ENCODE measurements around the gene HS2ST1.

The HS2ST1 gene

GRCh38 chr1:87104140-87104539 is 189.7 kb downstream of the HS2ST1 start:
- no peaks in the 10 kb centered on the region for H3K4me1 ChIP-seq

GRCh38 chr1:87104945-87105344 is 190.5 kb downstream of the HS2ST1 start:
- H3K9ac ChIP-seq, result no peak overlapping the region
- no peaks in the 10 kb centered on the region for H3K36me3 ChIP-seq (ENCODE audit: control insufficient read depth, insufficient read depth, low read length)
- H3K4me1 ChIP-seq, result no peaks in the 10 kb centered on the region
- no peak overlapping the region for H2AFZ ChIP-seq
- TF ChIP-seq, protein P1, sequence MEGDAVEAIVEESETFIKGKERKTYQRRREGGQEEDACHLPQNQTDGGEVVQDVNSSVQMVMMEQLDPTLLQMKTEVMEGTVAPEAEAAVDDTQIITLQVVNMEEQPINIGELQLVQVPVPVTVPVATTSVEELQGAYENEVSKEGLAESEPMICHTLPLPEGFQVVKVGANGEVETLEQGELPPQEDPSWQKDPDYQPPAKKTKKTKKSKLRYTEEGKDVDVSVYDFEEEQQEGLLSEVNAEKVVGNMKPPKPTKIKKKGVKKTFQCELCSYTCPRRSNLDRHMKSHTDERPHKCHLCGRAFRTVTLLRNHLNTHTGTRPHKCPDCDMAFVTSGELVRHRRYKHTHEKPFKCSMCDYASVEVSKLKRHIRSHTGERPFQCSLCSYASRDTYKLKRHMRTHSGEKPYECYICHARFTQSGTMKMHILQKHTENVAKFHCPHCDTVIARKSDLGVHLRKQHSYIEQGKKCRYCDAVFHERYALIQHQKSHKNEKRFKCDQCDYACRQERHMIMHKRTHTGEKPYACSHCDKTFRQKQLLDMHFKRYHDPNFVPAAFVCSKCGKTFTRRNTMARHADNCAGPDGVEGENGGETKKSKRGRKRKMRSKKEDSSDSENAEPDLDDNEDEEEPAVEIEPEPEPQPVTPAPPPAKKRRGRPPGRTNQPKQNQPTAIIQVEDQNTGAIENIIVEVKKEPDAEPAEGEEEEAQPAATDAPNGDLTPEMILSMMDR (IDR thresholded peaks at IDR 0.05), result no peak
- no peak overlapping the region for H3K4me2 ChIP-seq (ENCODE audit: low read length)
- no peaks in the 10 kb centered on the region for H3K27me3 ChIP-seq (ENCODE audit: control insufficient read depth, insufficient read depth, low read length)
- no peaks in the 10 kb centered on the region for H3K9me3 ChIP-seq (ENCODE audit: control insufficient read depth, low read length)
- H3K79me2 ChIP-seq, result no peaks in the 10 kb centered on the region
- H3K4me3 ChIP-seq (ENCODE audit: low read depth, low read length), result no peak overlapping the region
- H3K27ac ChIP-seq, result no peak overlapping the region

More at GRCh38 chr1:87104140-87104539, 189.7 kb downstream of the HS2ST1 start:
- Histone ChIP-seq H3K27ac (no peak overlapping the region), H3K9me3 (ENCODE audit: control insufficient read depth, low read length) (no peaks in the 10 kb centered on the region), H3K4me3 (ENCODE audit: low read depth, low read length) (no peak overlapping the region), H3K27me3 (ENCODE audit: control insufficient read depth, insufficient read depth, low read length) (no peaks in the 10 kb centered on the region), H3K9ac (no peak overlapping the region), H3K4me2 (ENCODE audit: low read length) (no peak overlapping the region), H3K36me3 (ENCODE audit: control insufficient read depth, insufficient read depth, low read length) (no peaks in the 10 kb centered on the region), H2AFZ (no peak overlapping the region), H3K79me2 (no peaks in the 10 kb centered on the region)
- TF ChIP-seq, protein P1 (IDR thresholded peaks at IDR 0.05), result no peak

GRCh38 chr1:87106144-87106543 is 191.7 kb downstream of the HS2ST1 start:
- H3K9ac ChIP-seq, result no peak overlapping the region
- no peaks in the 10 kb centered on the region for H3K79me2 ChIP-seq
- H3K9me3 ChIP-seq (ENCODE audit: control insufficient read depth, low read length), result no peaks in the 10 kb centered on the region
- H2AFZ ChIP-seq, result no peak overlapping the region
- TF ChIP-seq, protein P1 (IDR thresholded peaks at IDR 0.05), result no peak
- no peak overlapping the region for H3K4me3 ChIP-seq (ENCODE audit: low read depth, low read length)
- H3K4me1 ChIP-seq, result no peaks in the 10 kb centered on the region
- H3K27me3 ChIP-seq (ENCODE audit: control insufficient read depth, insufficient read depth, low read length), result no peaks in the 10 kb centered on the region
- H3K4me2 ChIP-seq (ENCODE audit: low read length), result no peak overlapping the region
- no peak overlapping the region for H3K27ac ChIP-seq
- no peaks in the 10 kb centered on the region for H3K36me3 ChIP-seq (ENCODE audit: control insufficient read depth, insufficient read depth, low read length)

DNA sequence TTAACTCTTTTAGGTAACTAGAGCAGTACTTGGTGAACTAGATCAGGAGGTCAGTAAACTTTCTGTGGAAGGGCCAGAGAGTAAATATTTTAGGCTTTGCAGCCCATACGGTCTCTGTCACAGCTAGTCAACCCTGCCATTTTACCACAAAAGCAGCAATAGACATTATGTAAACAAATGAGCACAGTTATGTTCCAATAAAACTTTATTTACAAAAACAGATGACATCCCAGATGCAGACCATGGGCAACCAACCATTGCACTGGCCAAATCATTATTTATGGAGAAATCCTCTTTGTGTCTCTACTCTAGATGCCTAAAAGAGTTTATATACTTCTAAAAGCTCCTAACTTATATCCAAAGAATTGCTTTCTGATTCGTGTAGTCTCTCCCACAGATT is 192.4 kb downstream of the HS2ST1 start:
- no peaks in the 10 kb centered on the region for H3K4me1 ChIP-seq
- H3K4me2 ChIP-seq (ENCODE audit: low read length), result no peak overlapping the region
- no peaks in the 10 kb centered on the region for H3K27me3 ChIP-seq (ENCODE audit: control insufficient read depth, insufficient read depth, low read length)
- H3K9ac ChIP-seq, result no peak overlapping the region
- H3K27ac ChIP-seq, result no peak overlapping the region
- H2AFZ ChIP-seq, result no peak overlapping the region
- no peak overlapping the region for H3K4me3 ChIP-seq (ENCODE audit: low read depth, low read length)
- TF ChIP-seq, protein P1 (IDR thresholded peaks at IDR 0.05), result no peak
- no peaks in the 10 kb centered on the region for H3K79me2 ChIP-seq
- H3K9me3 ChIP-seq (ENCODE audit: control insufficient read depth, low read length), result no peaks in the 10 kb centered on the region
- H3K36me3 ChIP-seq (ENCODE audit: control insufficient read depth, insufficient read depth, low read length), result no peaks in the 10 kb centered on the region

DNA sequence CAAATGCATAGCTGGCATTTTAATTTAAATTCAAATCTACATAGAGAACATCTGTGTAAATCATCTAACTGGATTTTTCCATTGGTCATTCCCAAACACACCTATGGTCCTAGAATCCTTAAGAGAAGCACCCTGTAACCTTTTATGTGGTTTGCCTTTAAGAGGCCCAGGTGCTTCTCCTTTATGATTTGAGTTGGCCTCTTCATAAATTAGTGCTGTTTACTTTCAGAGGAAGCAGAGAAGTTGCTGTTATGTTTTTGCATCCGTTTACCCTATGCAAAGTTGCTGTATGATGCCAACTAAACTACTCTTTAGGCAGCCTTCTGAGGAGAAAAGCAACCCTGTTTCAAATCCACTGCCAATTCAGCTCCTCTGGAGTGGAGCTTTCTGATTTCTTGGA is 193.8 kb downstream of the HS2ST1 start:
- TF ChIP-seq, protein P1 (IDR thresholded peaks at IDR 0.05), result no peak
- Histone ChIP-seq H3K4me3 (ENCODE audit: low read depth, low read length) (no peak overlapping the region), H3K27me3 (ENCODE audit: control insufficient read depth, insufficient read depth, low read length) (no peaks in the 10 kb centered on the region), H3K4me2 (ENCODE audit: low read length) (no peak overlapping the region), H3K79me2 (no peaks in the 10 kb centered on the region), H3K36me3 (ENCODE audit: control insufficient read depth, insufficient read depth, low read length) (no peaks in the 10 kb centered on the region), H3K9me3 (ENCODE audit: control insufficient read depth, low read length) (no peaks in the 10 kb centered on the region), H3K4me1 (no peaks in the 10 kb centered on the region), H2AFZ (no peak overlapping the region), H3K9ac (no peak overlapping the region), H3K27ac (no peak overlapping the region)
